Ovary (tissue), 3 donors: ENCODE results near the gene MMS22L.

ENCODE experiments used
- CTCF ChIP-seq, 3 donors: fragments of 450-650 bp in 2 of 3; fragments of 200-600 bp in 1 of 3; IDR thresholded peaks; one replicate each; pipeline versions ENCODE4 v1.5.1 to v1.8.0; 2016 to 2022; ENCODE audit warnings: antibody characterized with exemption in 3 of 3, mild to moderate bottlenecking in 1 of 3
- EP300 ChIP-seq: sonication (generic); formaldehyde crosslinking; IDR thresholded peaks from one replicate; pipeline ENCODE4 v1.6.1; 2017; ENCODE audit warnings: antibody characterized with exemption
- POLR2A ChIP-seq: fragments of 450-650 bp; IDR thresholded peaks from one replicate; pipeline ENCODE4 v1.6.1; 2017; ENCODE audit warnings: antibody characterized with exemption, mild to moderate bottlenecking, moderate library complexity
- donor health status: DM: no; HTN: no; CAD: no.

GRCh38 chr6:97141756-97142155 is 141.3 kb downstream of the MMS22L start:
- TF ChIP-seq CTCF (IDR thresholded peaks at IDR 0.05) (no peak), EP300 (no peak), POLR2A (no peak)
